SIG-M5 (cell line): ENCODE data around the gene IFIT1.
"Not testable (repeated sequence)": the region's sequence is repeated elsewhere in the genome, so short reads cannot be mapped to it uniquely, and the experiment has no call there.

ENCODE experiments used
- DNase-seq: peaks from one replicate; lab custom pipeline; 2025; lab: John Stamatoyannopoulos, UW

IFIT1 gene, protein sequence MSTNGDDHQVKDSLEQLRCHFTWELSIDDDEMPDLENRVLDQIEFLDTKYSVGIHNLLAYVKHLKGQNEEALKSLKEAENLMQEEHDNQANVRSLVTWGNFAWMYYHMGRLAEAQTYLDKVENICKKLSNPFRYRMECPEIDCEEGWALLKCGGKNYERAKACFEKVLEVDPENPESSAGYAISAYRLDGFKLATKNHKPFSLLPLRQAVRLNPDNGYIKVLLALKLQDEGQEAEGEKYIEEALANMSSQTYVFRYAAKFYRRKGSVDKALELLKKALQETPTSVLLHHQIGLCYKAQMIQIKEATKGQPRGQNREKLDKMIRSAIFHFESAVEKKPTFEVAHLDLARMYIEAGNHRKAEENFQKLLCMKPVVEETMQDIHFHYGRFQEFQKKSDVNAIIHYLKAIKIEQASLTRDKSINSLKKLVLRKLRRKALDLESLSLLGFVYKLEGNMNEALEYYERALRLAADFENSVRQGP

DNA sequence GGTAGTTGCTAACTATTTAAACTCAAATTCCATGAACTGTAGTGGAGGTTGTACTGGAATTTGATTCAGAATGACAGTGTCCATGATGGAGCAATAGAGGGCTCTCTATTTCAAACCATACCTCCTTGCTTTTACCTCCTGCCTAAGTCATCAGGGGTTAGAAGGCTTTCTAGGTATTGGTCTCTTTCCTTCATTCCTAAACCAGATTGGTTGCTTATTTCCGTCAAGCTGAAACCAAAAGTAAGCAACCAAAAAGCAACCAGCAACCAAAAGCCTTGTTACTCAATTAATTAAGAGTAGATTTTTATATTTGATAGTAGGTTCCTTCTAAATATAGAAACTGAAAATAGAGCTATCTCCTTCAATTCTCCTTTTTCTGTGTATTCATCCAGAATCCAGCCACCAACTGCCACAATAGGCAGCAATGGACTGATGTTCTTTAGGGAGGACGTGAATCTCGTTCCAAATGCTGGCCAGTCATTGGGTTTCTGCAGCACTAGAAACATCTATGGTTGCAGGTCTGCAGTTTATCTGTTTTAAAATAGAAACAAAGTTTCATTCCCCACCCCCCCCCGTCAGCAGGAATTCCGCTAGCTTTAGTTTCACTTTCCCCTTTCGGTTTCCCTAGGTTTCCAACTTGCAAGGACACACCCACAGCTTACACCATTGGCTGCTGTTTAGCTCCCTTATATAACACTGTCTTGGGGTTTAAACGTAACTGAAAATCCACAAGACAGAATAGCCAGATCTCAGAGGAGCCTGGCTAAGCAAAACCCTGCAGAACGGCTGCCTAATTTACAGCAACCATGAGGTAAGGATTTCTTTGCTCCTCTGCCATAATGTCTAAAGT, at the start of gene IFIT1:
Gene IFIT1 (plus strand): TSS at position 717 of the 850 bp plus-strand sequence. CDS start 90 bp downstream, at position 807.
- no peak for DNase-seq

DNA sequence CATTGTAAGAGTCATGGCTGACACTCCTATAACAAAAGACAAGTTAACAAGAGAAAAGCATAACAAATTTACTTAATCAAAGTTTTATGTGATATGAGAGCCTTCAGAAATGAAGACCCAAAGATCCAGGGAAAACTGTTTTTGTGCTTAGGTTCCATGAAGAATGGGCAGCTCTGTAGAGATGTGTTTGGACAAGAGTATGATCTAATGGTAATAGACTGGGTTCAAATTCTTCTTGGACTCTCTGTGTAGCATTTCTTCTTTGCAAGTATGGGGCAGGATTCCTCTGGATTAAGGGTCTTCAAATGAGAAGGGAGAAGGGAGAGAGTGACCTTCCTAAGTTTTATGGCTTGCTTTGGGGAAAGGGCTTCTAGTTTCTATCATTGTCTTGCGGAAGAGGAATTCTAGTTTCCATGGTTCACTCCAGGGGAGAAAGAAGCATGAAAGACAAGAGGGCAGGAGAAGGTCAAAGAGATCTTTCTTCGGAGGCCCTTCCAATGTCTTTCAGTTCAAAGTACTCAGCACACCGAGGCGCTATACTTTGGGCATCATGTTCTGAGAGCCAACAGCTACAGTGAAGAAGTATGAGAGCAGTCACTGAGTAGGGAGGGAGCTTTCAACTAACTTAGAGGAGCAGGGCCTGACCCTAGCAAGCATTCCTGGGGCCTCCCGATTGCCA, 49.2 kb upstream of the IFIT1 start:
- no peak for DNase-seq

DNA sequence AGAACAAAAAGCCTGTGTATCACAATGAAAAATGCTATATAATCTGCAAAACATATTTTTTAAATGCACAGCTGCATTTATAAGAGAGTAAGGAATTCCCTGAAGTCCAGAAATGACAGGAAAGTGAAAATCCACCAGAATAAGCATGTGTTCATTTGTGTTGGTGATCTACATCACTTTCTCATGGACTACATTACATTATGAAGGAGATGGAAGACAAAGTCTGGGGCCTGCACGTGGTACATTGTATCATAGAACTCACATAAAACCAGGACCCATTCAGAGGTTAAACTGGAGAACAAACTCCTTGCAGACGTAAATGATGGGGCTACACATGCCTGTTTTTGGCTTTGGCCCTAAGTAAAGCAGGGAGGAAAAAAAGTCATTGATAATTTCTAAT, 48.3 kb upstream of the IFIT1 start:
- DNase-seq = no peak

DNA sequence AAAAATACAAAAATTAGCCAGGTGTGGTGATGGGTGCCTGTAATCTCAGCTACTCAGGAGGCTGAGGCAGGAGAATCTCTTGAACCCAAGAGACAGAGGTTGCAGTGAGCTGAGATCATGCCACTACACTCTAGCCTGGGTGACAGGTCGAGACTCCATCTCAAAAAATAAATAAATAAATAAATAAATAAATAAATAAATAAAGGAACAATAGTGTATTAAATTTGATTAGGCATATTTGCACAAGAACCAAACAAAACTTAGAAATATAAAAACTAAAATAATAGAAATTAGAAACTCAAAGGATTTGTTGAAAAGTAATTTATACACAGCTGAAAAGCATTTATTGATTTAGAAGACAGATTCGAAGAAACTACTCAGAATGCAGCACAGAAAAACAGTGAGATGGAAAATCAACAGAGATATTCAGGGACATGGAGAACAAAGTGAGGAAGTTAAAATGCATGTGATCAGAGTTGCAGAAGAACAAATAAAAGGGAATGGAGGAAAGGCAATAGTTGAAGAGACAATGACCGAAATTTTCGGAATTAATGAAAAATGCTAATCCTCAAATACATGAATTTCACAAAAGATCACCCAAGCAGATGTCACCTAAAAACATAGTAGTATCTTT, 46.9 kb upstream of the IFIT1 start:
- DNase-seq = no peak

DNA sequence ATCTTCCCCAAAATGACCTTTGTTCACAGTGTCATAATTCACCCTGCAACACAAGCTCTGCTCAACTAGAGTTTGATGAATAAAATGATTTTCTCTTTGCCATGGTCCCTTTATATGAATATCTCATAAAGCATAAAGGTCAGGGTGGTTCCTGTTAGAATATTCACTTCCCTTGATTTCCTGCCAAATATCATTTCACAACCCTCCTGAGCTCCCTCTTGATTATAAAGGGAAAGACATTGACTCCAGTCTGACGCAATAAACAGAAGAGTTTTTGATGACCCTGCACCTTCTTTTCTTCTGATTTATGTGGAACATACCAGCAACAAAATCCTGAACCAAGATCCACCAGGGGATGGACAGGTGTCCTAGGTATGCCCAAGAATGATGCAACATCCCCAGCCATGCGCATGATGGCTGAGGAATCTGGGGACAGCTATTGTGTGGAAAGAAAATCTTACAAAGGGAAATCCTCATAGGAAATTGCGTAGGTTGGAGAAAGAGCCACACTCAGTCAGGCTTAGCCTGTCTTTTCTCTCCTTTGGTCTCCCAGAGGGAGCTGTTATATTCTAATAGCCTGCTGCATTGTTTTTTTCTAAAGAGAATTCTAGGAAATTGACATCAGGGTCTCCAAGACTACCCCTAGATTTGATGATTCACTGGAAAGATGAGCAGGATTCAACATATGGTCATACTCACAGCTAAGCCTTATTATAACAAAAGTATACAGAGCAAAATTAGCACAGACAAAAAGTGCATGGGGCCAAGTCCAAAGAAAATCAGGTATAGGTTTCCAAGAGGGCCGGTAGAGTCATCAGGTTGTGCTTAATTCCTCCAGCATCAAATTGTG, 45.8 kb upstream of the IFIT1 start:
- DNase-seq = no peak

DNA sequence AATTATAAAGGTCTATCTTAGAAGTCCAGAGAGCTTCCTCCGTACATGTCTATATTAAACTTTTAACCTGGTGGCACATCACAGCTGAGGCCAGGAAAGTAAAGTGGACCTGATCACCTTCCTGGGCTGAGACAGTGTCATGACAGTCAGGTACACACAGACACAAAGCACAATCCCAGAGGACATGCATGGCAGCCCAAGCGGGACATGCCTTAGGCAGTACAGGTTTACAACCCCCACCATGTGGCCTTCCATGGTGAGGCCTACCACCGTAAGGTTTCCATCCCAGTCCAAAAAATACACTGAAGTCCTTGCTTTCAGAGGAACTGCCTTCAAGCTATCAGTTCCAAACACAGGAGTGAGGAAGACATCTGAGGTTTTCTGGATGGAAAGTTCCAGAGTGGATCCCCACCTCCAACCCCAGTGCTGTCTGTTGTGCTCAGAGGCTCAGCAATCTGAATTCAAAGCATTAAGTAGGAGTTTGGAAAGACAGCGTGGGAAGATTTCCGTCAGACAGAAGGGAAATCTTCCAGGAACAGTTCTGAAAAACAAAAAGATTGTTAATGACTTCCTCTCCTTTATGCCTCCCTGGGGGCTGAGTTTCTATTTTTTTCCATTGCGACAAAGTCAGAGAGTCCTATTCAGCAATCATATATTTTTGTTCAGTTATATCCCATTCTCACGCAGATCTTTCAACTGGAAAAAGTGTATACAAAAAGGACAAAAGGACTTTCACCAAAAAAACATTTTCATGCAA, 44.5 kb upstream of the IFIT1 start:
- no peak for DNase-seq

DNA sequence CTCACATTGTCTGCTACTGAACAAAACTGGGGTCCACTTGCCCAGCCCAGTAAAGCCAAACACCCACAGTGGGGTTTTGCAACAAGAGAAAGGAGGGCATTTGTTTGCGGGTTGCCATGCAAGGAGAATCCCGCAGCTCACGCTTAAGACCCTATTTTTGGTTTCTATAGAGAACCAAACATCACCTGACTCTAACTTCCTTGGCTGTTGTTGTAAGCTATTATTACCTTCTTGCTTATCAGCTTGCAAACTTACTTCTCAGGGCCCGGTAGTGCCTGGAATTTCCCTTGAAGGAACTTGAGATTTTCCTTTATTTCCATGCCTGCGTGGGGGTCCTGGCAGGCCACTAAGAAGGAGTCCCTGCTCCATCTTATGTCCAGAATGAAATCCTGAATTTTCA, 43.9 kb upstream of the IFIT1 start:
- no peak for DNase-seq

DNA sequence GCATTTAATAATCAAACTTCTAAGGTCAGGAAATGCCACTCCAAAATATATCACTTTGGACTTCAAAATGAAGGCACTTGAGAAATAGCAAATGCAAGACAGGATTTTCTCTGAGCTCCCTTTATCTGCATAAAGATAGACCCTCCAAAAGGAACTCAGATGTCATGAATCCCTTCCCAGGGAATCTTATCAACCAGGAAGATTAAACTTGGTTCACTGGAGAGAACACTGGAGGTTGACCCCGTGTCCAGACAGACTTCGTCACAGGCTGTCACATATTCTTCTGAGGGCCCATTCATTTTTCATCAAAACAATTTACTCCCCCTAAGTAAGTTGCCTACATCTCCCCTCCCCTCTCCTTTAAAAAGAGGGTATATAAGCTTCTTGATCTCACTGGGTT, 43.4 kb upstream of the IFIT1 start:
- no peak for DNase-seq

DNA sequence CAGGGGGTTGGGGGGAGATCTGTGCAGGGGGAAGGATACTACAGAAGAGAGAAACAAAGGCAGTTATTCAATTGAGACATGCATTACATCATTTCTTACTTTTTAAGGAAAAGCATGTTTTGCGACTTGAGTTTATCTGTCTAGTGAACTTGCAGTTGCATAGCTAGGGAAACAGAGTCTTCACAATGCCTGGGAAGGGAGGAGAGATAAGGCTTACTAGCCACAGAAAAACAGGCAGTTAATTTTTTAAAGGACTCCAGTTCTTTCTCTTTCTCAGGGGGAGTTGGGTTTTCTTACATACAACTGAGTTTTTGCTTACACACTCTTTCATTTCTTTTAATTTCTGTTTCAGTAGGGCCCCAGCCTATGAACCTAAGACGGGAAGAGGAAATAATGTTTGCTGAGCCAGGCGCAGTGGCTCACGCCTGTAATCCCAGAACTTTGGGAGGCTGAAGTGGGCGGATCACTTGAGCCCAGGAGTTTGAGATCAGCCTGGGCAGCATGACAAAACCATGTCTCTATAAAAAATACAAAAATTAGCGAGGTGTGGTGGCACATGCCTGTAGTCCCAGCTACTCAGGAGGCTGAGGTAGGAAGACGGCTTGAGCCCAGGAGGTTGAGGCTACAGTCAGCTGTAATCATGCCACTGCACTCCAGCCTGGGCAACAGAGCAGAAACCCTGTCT, 41.6 kb upstream of the IFIT1 start:
- DNase-seq = not testable (repeated sequence)

DNA sequence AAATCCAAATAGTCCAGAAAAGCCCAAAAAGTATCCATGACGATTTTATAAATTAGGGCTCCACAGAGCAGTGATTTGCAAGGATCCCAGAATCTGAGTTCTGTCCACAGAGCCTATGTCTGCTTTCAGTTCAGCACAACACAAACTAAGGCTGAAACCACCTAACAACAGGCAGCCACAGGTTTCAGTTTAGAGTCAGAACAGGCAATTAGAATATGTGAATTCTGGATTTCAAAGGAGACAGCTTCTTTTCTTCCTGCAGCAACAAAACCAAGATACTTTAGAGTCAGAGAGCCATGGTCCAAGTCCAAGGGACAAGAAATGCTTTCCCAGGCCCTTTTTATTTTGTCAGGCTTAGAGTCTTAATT, 41.0 kb upstream of the IFIT1 start:
- no peak for DNase-seq

DNA sequence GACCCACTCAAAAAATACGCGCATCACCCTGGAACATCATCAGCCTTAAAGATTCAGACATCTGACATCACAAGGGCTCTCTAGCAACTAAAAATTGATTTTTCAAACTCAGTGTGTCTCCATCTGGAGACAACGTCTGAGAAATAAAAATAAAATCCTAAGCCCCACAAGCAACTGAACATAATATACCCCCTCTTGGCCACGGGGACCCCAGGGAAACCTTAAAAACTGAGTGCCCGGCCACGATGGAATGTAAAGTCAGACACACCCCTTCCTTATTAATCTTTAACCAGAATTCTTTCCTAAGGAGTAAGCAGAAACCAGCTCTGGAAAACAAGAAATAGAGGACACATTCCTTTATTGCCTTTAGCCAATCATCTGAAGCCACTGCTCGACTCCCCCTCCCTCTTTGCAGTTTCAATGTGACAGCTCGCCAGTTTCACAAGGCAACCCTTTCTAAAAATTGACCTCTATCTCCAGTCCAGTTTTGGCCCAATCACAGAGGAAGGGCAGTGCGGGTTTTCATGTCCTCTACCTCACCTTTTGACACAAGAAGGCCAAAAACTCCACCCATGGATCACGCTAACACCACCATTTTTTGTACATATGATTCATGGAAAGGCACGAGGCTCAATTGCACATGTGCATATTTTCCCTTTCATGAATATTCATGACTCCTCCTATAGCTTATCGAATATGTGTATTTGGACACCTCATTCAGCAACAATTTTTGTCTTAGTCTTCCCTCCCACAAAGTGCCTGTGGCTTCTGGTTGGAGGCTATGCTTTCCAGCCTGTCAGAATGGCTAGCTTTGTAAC, 40.4 kb upstream of the IFIT1 start:
- no peak for DNase-seq

DNA sequence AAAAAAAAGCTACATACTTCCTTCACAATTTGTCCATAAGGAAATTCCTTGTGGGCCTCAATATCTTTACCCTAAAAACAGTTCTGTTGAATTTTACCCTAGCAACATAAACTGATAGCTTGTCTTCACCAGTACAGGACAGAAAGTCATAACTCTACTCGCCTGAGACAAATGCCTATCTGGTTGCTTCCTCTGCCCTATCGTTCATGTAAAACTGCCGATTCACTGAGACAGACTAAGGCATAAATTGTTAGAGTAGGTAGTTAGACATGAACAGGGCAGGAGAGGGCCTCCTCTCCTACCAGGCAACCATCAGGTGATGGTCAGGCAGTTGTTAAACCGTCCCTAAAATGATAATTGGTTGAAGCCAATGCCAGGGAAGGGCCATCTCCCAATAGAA, 39.6 kb upstream of the IFIT1 start:
- no peak for DNase-seq

DNA sequence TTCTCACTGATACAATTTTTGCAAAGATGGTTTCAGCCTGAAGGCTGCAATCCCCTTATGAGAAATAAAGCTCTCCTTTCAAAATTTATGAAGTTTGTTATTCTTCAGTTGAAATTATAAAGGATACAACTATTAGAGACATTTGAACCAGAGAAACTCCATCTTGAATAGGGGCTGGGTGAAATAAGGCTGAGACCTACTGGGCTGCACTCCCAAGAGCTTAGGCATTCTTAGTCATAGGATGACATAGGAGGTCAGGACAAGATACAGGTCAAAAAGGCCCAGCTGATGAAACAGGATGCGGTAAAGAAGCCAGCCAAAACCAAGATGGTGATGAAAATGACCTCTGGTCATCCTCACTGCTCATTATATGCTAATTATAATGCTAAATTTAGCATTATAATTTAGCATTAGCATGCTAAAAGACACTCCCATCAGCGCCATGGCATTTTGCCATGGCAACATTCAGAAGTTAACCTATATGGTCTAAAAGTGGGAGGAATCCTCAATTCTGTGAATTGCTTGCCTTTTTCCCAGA, 37.0 kb upstream of the IFIT1 start:
- no peak for DNase-seq

DNA sequence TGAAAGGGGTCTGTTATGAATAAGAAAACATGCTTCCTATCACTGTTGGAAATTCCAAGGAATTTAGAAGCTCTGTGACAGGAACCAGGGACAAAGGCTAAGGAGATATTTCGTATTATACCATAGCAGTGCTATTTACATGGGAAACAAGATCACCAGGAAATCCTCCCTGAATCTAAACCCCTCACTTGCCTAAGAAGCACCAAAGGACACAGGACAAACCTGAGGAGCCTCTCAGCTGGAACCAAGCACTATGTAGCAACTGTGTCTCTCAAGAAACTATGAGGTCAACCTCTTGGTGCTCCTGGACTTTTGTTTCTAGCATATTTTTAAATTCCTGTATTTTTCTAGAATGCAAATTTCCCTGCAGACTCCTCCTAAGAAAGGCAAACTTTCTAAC, 35.3 kb upstream of the IFIT1 start:
- no peak for DNase-seq

DNA sequence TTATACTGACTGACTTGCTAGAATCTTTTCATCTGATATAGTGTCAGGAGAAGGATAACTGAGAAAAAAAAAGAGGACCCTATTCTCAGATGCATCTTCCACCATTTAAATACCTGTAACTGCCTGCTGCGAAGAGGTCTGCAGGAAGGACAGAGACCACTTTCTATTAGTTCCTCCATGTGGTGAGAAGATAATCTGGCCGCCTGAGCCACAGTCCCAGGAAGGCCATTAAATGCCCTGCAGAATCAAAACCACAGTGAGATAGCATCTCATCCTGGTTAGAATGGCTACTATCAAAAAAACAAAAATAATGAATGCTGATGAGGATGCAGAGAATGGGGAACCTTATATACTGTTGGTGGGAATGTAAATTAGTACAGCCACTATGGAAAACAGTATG, 34.4 kb upstream of the IFIT1 start:
- DNase-seq = no peak

DNA sequence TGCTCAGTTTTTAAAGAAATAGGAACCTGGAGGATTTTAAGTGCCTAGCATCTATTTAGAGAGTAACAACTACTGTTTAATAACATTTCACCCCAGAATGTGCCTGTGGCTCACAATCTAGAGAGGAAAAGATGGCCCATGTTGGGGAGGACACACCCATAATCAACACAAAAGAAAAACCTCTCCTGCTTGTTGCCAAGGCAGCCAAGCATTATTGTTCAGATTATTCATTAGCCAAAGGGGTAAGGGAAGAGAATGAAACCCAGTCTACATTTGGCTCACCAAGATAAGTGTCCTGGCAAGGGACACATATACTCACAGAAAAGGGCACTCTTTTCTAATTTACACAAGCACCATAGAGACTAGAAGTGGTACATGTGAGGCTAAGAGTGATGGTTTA, 32.3 kb upstream of the IFIT1 start:
- DNase-seq = no peak

DNA sequence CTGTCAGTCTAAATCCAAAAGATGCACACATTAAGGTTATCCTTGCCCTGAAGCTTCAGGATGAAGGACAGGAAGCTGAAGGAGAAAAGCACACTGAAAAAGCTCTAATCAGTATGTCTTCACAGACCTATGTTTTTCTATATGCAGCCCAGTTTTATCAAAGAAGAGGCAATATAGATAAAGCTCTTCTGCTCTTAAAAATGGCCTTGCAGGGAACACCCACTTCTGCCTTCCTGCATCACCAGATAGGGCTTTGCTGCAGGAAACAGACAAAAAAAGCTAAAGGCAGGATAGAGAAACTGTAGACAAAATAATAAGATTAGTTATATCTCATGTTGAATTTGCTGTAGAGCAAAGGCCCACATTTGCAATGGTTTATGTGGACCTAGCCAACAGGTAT, 29.5 kb upstream of the IFIT1 start:
- DNase-seq = no peak

DNA sequence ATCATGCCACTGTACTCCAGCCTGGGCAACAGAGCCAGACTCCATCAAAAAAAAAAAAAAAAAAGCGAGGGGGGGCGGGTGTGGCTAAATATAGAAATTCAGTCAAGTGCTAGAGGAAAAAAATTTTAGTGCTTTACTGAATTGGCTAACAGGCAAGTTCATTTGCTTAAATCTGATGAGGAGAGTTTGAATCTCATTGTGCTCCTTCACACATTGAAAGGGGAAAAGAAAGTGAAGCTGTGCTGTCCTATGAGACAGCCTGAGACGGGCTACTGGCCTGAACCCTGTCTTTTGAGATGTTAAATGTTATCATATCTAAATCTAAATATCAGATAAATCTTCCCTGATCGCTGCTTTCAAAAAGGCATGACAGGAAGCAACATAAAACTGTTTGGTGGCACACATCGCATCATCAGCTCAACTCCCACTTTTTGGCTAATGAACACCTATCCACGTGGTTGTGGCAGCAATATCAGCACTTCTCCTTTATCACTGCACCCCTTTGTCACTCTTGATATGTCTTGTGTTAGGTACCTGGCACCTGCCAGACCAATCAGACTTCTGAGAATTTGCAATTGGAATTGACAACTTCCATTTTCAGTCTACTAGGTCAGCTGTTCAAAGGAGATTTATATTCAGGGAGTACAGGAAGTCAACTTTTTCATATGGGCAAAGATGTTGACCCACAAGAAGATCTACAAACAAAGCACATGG, 28.5 kb upstream of the IFIT1 start:
- DNase-seq = no peak
